ENCODE data around the gene SNCAIP.

The SNCAIP gene

GRCh38 chr5:122371511-122372151, 59.6 kb downstream of the SNCAIP start:
- ATAC-seq: no peak
- TF ChIP-seq ZC3H10 (CRISPR knock-in tag; IDR thresholded peaks at IDR 0.05): no peak
- TF ChIP-seq ZNF8 (CRISPR knock-in tag; IDR thresholded peaks at IDR 0.05): no peak
- no peak for TF ChIP-seq PPARA (CRISPR knock-in tag; IDR thresholded peaks at IDR 0.05; ENCODE audit: borderline replicate concordance)
- no peak for TF ChIP-seq RARB (CRISPR knock-in tag; IDR thresholded peaks at IDR 0.05)
- TF ChIP-seq ISL1 (CRISPR knock-in tag; IDR thresholded peaks at IDR 0.05): no peak
- TF ChIP-seq, protein P1, sequence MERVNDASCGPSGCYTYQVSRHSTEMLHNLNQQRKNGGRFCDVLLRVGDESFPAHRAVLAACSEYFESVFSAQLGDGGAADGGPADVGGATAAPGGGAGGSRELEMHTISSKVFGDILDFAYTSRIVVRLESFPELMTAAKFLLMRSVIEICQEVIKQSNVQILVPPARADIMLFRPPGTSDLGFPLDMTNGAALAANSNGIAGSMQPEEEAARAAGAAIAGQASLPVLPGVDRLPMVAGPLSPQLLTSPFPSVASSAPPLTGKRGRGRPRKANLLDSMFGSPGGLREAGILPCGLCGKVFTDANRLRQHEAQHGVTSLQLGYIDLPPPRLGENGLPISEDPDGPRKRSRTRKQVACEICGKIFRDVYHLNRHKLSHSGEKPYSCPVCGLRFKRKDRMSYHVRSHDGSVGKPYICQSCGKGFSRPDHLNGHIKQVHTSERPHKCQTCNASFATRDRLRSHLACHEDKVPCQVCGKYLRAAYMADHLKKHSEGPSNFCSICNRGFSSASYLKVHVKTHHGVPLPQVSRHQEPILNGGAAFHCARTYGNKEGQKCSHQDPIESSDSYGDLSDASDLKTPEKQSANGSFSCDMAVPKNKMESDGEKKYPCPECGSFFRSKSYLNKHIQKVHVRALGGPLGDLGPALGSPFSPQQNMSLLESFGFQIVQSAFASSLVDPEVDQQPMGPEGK (CRISPR knock-in tag; IDR thresholded peaks at IDR 0.05; ENCODE audit: borderline replicate concordance): no peak
- TF ChIP-seq POU6F1 (CRISPR knock-in tag; IDR thresholded peaks at IDR 0.05; ENCODE audit: borderline replicate concordance, low read depth): no peak
- TF ChIP-seq SNAI2 (CRISPR knock-in tag; IDR thresholded peaks at IDR 0.05): no peak
- TF ChIP-seq CSRNP3 (CRISPR knock-in tag; IDR thresholded peaks at IDR 0.05): no peak
- TF ChIP-seq ESRRG (CRISPR knock-in tag; IDR thresholded peaks at IDR 0.05): no peak
- TF ChIP-seq TCF4 (CRISPR knock-in tag; IDR thresholded peaks at IDR 0.05; ENCODE audit: borderline replicate concordance): no peak
- TF ChIP-seq CSDC2 (CRISPR knock-in tag; IDR thresholded peaks at IDR 0.05): no peak
- TF ChIP-seq GLIS3 (CRISPR knock-in tag; IDR thresholded peaks at IDR 0.05): no peak
- TF ChIP-seq ARNTL (CRISPR knock-in tag; IDR thresholded peaks at IDR 0.05; ENCODE audit: borderline replicate concordance, low read depth): no peak
- no peak for TF ChIP-seq ZFP3 (CRISPR knock-in tag; IDR thresholded peaks at IDR 0.05)
- TF ChIP-seq, protein P2, sequence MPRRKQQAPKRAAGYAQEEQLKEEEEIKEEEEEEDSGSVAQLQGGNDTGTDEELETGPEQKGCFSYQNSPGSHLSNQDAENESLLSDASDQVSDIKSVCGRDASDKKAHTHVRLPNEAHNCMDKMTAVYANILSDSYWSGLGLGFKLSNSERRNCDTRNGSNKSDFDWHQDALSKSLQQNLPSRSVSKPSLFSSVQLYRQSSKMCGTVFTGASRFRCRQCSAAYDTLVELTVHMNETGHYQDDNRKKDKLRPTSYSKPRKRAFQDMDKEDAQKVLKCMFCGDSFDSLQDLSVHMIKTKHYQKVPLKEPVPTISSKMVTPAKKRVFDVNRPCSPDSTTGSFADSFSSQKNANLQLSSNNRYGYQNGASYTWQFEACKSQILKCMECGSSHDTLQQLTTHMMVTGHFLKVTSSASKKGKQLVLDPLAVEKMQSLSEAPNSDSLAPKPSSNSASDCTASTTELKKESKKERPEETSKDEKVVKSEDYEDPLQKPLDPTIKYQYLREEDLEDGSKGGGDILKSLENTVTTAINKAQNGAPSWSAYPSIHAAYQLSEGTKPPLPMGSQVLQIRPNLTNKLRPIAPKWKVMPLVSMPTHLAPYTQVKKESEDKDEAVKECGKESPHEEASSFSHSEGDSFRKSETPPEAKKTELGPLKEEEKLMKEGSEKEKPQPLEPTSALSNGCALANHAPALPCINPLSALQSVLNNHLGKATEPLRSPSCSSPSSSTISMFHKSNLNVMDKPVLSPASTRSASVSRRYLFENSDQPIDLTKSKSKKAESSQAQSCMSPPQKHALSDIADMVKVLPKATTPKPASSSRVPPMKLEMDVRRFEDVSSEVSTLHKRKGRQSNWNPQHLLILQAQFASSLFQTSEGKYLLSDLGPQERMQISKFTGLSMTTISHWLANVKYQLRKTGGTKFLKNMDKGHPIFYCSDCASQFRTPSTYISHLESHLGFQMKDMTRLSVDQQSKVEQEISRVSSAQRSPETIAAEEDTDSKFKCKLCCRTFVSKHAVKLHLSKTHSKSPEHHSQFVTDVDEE (CRISPR knock-in tag; IDR thresholded peaks at IDR 0.05): no peak
- TF ChIP-seq ZNF565 (CRISPR knock-in tag; conservative IDR thresholded peaks at IDR 0.05; ENCODE audit: low read depth): no peak

DNA sequence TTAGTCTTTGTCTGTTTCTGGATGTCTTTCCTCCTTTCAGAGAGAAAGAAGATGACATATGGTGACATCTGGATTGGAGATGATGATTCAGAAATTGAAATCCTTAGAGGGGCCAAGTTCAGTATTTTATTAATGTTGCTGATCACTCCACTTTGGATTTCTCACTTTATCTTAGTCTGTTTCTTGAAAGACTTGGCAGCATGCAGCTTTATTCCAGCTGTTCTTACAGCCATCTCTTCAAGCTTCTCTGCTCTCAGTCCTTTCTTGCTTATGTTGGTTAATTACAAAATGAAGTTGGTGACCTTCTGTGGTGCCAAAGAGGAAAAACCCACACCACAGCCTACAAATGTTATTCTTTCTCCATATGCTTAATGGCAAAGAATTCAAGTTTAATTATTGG, 62.1 kb downstream of the SNCAIP start:
- ATAC-seq: no peak
- TF ChIP-seq ESRRG (CRISPR knock-in tag; IDR thresholded peaks at IDR 0.05): no peak
- no peak for TF ChIP-seq TOX (CRISPR knock-in tag; IDR thresholded peaks at IDR 0.05; ENCODE audit: borderline replicate concordance)

- no peak for TF ChIP-seq ZNF8 (CRISPR knock-in tag; IDR thresholded peaks at IDR 0.05)
- peak; percentile 21; the same call in 1 of the 2 replicates for TF ChIP-seq TCF4 (CRISPR knock-in tag; IDR thresholded peaks at IDR 0.05; ENCODE audit: borderline replicate concordance)
- no peak for TF ChIP-seq ZNF565 (CRISPR knock-in tag; conservative IDR thresholded peaks at IDR 0.05; ENCODE audit: low read depth)
- no peak for ATAC-seq
These were observed 63.8 kb downstream of the SNCAIP start for GRCh38 chr5:122375801-122376200.

DNA sequence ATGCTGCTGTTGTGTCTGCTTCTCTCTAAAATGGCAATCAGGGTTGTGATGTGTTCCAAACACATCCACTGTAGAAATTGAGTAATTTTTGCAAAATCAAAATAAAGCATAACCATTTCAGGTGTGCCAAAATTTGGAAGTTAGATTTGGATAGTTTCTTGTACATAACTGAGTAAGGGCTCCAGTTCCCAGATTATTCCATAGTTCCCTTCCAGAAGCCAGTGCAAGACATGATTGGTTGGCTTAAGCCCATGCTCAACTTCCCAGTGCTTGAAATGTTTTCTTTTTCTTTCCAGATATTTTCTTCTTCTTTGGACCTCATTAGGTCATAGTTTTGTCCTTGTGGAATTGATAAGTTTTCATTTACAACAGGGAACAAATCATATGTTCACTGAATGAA, 64.2 kb downstream of the SNCAIP start:
- ATAC-seq: no peak
- no peak for TF ChIP-seq ZC3H10 (CRISPR knock-in tag; IDR thresholded peaks at IDR 0.05)
- no peak for TF ChIP-seq TCF4 (CRISPR knock-in tag; IDR thresholded peaks at IDR 0.05; ENCODE audit: borderline replicate concordance)
- TF ChIP-seq ZFP3 (CRISPR knock-in tag; IDR thresholded peaks at IDR 0.05): no peak
- TF ChIP-seq RARB (CRISPR knock-in tag; IDR thresholded peaks at IDR 0.05): no peak
- no peak for TF ChIP-seq CSRNP3 (CRISPR knock-in tag; IDR thresholded peaks at IDR 0.05)
- TF ChIP-seq ARNTL (CRISPR knock-in tag; IDR thresholded peaks at IDR 0.05; ENCODE audit: borderline replicate concordance, low read depth): no peak
- no peak for TF ChIP-seq ESRRG (CRISPR knock-in tag; IDR thresholded peaks at IDR 0.05)
- no peak for TF ChIP-seq SNAI2 (CRISPR knock-in tag; IDR thresholded peaks at IDR 0.05)
- no peak for TF ChIP-seq TOX (CRISPR knock-in tag; IDR thresholded peaks at IDR 0.05; ENCODE audit: borderline replicate concordance)
- no peak for TF ChIP-seq PPARA (CRISPR knock-in tag; IDR thresholded peaks at IDR 0.05; ENCODE audit: borderline replicate concordance)
- TF ChIP-seq ZNF70 (CRISPR knock-in tag; IDR thresholded peaks at IDR 0.05): no peak
- TF ChIP-seq ZNF565 (CRISPR knock-in tag; conservative IDR thresholded peaks at IDR 0.05; ENCODE audit: low read depth): no peak
- no peak for TF ChIP-seq BACH2 (CRISPR knock-in tag; IDR thresholded peaks at IDR 0.05; ENCODE audit: borderline replicate concordance)
- TF ChIP-seq, protein P3, sequence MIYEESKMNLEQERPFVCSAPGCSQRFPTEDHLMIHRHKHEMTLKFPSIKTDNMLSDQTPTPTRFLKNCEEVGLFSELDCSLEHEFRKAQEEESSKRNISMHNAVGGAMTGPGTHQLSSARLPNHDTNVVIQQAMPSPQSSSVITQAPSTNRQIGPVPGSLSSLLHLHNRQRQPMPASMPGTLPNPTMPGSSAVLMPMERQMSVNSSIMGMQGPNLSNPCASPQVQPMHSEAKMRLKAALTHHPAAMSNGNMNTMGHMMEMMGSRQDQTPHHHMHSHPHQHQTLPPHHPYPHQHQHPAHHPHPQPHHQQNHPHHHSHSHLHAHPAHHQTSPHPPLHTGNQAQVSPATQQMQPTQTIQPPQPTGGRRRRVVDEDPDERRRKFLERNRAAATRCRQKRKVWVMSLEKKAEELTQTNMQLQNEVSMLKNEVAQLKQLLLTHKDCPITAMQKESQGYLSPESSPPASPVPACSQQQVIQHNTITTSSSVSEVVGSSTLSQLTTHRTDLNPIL (CRISPR knock-in tag; IDR thresholded peaks at IDR 0.05; ENCODE audit: low read depth): no peak
- TF ChIP-seq POU6F1 (CRISPR knock-in tag; IDR thresholded peaks at IDR 0.05; ENCODE audit: borderline replicate concordance, low read depth): no peak
- no peak for TF ChIP-seq GLIS3 (CRISPR knock-in tag; IDR thresholded peaks at IDR 0.05)

Measured in SK-N-SH treated with all-trans-retinoic acid at 6 μM for 48 hours (cell line).